ENCODE measurements around the gene WDR35.

WDR35 gene
- total RNA-seq: 12.4 reads per million, percentile 36 among the genes with 10 or more reads in this experiment

GRCh38 chr2:19989667-19990415 lies at the start of gene WDR35:
Gene WDR35 (minus strand): TSS chr2:19990105. CDS start chr2:19990015, 90 bp downstream.
- peak; percentile 79 for DNase-seq

GRCh38 chr2:20037660-20038059 lies 47.8 kb upstream of the WDR35 start:
- DNase-seq: no peak

- no peak for DNase-seq
These were observed 46.2 kb upstream of the WDR35 start for GRCh38 chr2:20035955-20036666.

GRCh38 chr2:20034821-20035220 lies 44.9 kb upstream of the WDR35 start:
- no peak for DNase-seq

GRCh38 chr2:20034218-20034617 lies 44.3 kb upstream of the WDR35 start:
- DNase-seq: no peak

GRCh38 chr2:20033322-20033721 lies 43.4 kb upstream of the WDR35 start:
- DNase-seq: no peak

GRCh38 chr2:20030224-20030623 lies 40.3 kb upstream of the WDR35 start:
- no peak for DNase-seq

GRCh38 chr2:20027705-20028434 lies 38.0 kb upstream of the WDR35 start:
- no peak for DNase-seq

GRCh38 chr2:20027260-20027677 lies 37.4 kb upstream of the WDR35 start:
- no peak for DNase-seq

GRCh38 chr2:20025065-20025786 lies 35.3 kb upstream of the WDR35 start:
- no peak for DNase-seq

GRCh38 chr2:20023688-20024087 lies 33.8 kb upstream of the WDR35 start:
- DNase-seq: no peak

- DNase-seq: no peak
These were observed 31.6 kb upstream of the WDR35 start for GRCh38 chr2:20021405-20022009.

GRCh38 chr2:20019747-20020146 lies 29.8 kb upstream of the WDR35 start:
- no peak for DNase-seq

GRCh38 chr2:20018601-20019152 lies 28.8 kb upstream of the WDR35 start:
- no peak for DNase-seq

GRCh38 chr2:20016346-20016745 lies 26.4 kb upstream of the WDR35 start:
- no peak for DNase-seq

GRCh38 chr2:20015482-20016083 lies 25.7 kb upstream of the WDR35 start:
- no peak for DNase-seq

GRCh38 chr2:20013126-20013849 lies 23.4 kb upstream of the WDR35 start:
- DNase-seq: no peak

GRCh38 chr2:20012282-20013125 lies 22.6 kb upstream of the WDR35 start, which contains the start of gene MATN3:
Gene MATN3 (minus strand): TSS chr2:20012668. CDS start chr2:20012631, 37 bp downstream.
- DNase-seq: no peak

GRCh38 chr2:20012032-20012281 lies 22.1 kb upstream of the WDR35 start:
- DNase-seq: no peak
